B cell (primary cell): ENCODE measurements around the gene TMEM235. TPM values are rescaled to one million over a fixed set of nuclear protein-coding genes. Genes with fewer than 3 reads are reported as not detected.

Experiments
- ATAC-seq: fragments of 200-7000 bp; cut with Tn5 transposase; one replicate; pipeline ENCODE4 v1.10.0; 2021; ENCODE audit warnings: low read depth, mild to moderate bottlenecking, moderate number of reproducible peaks, moderate library complexity
- CTCF ChIA-PET: fragments of 350-600 bp; sonication (Branson Sonifier 250); formaldehyde crosslinking; loops from one replicate; lab custom pipeline; 2021; ENCODE audit warnings: antibody characterized with exemption, inconsistent platforms; lab: Charles Lee
- POLR2A ChIA-PET: fragments of 350-600 bp; sonication (Branson Sonifier 250); formaldehyde crosslinking; loops from one replicate; lab custom pipeline; 2021; ENCODE audit warnings: antibody characterized with exemption; lab: Charles Lee
- DNase-seq: peaks from one replicate; pipeline ENCODE4 v3.0.0; 2013
- H2AFZ ChIP-seq: 2 replicates; pipeline ENCODE4 v1.6.1; 2012; ENCODE audit warnings: mild to moderate bottlenecking, low read depth, low read length; ENCODE audit not compliant: insufficient read depth, poor library complexity, severe bottlenecking
- H3K27ac ChIP-seq, 2 donors: 1 replicate in 1 of 2; 2 replicates in 1 of 2; pipeline ENCODE4 v1.5.1; 2012 to 2013; ENCODE audit warnings: low read length in 2 of 2, mild to moderate bottlenecking in 2 of 2, moderate library complexity in 1 of 2
- H3K27me3 ChIP-seq, 4 experiments: fragments of 200-600 bp in 1 of 4; sonication (generic) in 1 of 4; replicated peaks in 1 of 4; 1 replicate in 2 of 4; 2 replicates in 2 of 4; pipeline versions ENCODE4 v1.6.1 to v1.7.0; 2013 to 2016; ENCODE audit warnings: low read length in 3 of 4, mild to moderate bottlenecking in 2 of 4, mixed read lengths in 1 of 4, moderate library complexity in 1 of 4; ENCODE audit not compliant: insufficient read depth in 4 of 4, control insufficient read depth in 3 of 4; ENCODE audit errors: control extremely low read depth in 1 of 4
- H3K36me3 ChIP-seq, 2 experiments: replicated peaks in 1 of 2; 1 replicate in 1 of 2; 2 replicates in 1 of 2; pipeline versions ENCODE4 v1.6.1 to v1.7.1; 2013; ENCODE audit warnings: low read length in 1 of 2; ENCODE audit not compliant: insufficient read depth in 2 of 2, control insufficient read depth in 1 of 2; ENCODE audit errors: control extremely low read depth in 1 of 2, extremely low read depth in 1 of 2
- H3K4me1 ChIP-seq, 2 donors: fragments of 200-600 bp in 1 of 2; sonication (generic) in 1 of 2; 1 replicate in 1 of 2; 2 replicates in 1 of 2; pipeline versions ENCODE4 v1.5.1 to v1.6.1; 2013 to 2017; ENCODE audit warnings: low read length in 2 of 2; ENCODE audit not compliant: control insufficient read depth in 2 of 2, insufficient read depth in 2 of 2
- H3K4me2 ChIP-seq: replicated peaks from 2 replicates; pipeline ENCODE3; 2012; ENCODE audit warnings: mild to moderate bottlenecking, low read depth, low read length; ENCODE audit not compliant: poor library complexity, severe bottlenecking
- H3K4me3 ChIP-seq, 5 experiments: fragments of 200-600 bp in 1 of 5; sonication (generic) in 1 of 5; 1 replicate in 3 of 5; 2 replicates in 2 of 5; pipeline versions ENCODE4 v1.5.1 to v1.7.0; 2011 to 2016; ENCODE audit warnings: low read length in 4 of 5, mild to moderate bottlenecking in 4 of 5, low read depth in 2 of 5, control low read depth in 1 of 5, moderate library complexity in 1 of 5; ENCODE audit not compliant: insufficient read depth in 1 of 5; ENCODE audit errors: control extremely low read depth in 1 of 5, extremely low read depth in 1 of 5
- H3K79me2 ChIP-seq: fragments of 200-600 bp; sonication (generic); one replicate; pipeline ENCODE4 v1.6.0; 2016; ENCODE audit warnings: low read length; ENCODE audit not compliant: control insufficient read depth, insufficient read depth
- H3K9ac ChIP-seq: fragments of 200-600 bp; sonication (generic); 2 replicates; pipeline ENCODE4 v1.6.1; 2017; ENCODE audit warnings: mild to moderate bottlenecking, low read length, moderate library complexity
- H3K9me3 ChIP-seq, 3 donors: one replicate each; pipeline versions ENCODE4 v1.6.1 to v1.7.1; 2013; ENCODE audit warnings: low read length in 2 of 3; ENCODE audit not compliant: control insufficient read depth in 2 of 3, insufficient read depth in 1 of 3; ENCODE audit errors: control extremely low read depth in 1 of 3
- H4K20me1 ChIP-seq: 2 replicates; pipeline ENCODE4 v1.6.0; 2012; ENCODE audit warnings: mild to moderate bottlenecking, low read length; ENCODE audit not compliant: insufficient read depth, control insufficient read depth, poor library complexity, severe bottlenecking
- H3K27ac Mint-ChIP-seq: one replicate; pipeline ENCODE4 v1.8.0; 2021; ENCODE audit warnings: mixed read lengths
- H3K27me3 Mint-ChIP-seq: one replicate; pipeline ENCODE4 v1.8.0; 2021; ENCODE audit warnings: mixed read lengths
- H3K4me1 Mint-ChIP-seq: one replicate; pipeline ENCODE4 v1.8.0; 2021; ENCODE audit warnings: mixed read lengths
- H3K4me3 Mint-ChIP-seq: one replicate; pipeline ENCODE4 v1.8.0; 2021; ENCODE audit warnings: mixed read lengths
- H3K9me3 Mint-ChIP-seq: one replicate; pipeline ENCODE4 v1.8.0; 2022; ENCODE audit warnings: mixed read lengths; ENCODE audit not compliant: insufficient read depth
- EZH2 ChIP-seq: IDR thresholded peaks from 2 replicates; pipeline ENCODE4 v1.6.1; 2012; ENCODE audit warnings: borderline replicate concordance, low read depth, mild to moderate bottlenecking, moderate library complexity, low read length; ENCODE audit not compliant: insufficient read depth, poor library complexity, severe bottlenecking
- WGBS: methylation state at CpG from one replicate; pipeline ENCODE4 v1.1.5; 2013; ENCODE audit warnings: missing lambda C conversion rate; ENCODE audit not compliant: insufficient coverage; 5-methylcytosine and 5-hydroxymethylcytosine counted together
- intact Hi-C: fragments of 100-400 bp; cut with micrococcal nuclease; formaldehyde crosslinking; loops from one replicate; pipeline ENCODE4 v1.10.0; 2022
- polyA plus RNA-seq: library from polyadenylated mRNA; depleted of rRNA; stranded (reverse); fragments of >200 nt; gene quantifications from 2 replicates; pipeline ENCODE4 v1.2.3, GENCODE V29; 2012
- total RNA-seq, 2 donors: library from RNA; stranded (reverse); fragments of 120-200 nt in 1 of 2; gene quantifications; 1 replicate in 1 of 2; 2 replicates in 1 of 2; pipeline versions ENCODE4 v1.2.3 to v1.2.4, GENCODE V29; 2013 to 2022
- TF ChIP-seq, protein P1 (sequence below): fragments of 200-600 bp; IDR thresholded peaks from one replicate; pipeline ENCODE4 v1.8.0; 2022; ENCODE audit warnings: antibody characterized with exemption, mild to moderate bottlenecking

TMEM235 gene
- total and polyA plus RNA-seq, 2 donors (not counting 1 experiment from before 2014, with no cell fraction given) = not detected

DNA sequence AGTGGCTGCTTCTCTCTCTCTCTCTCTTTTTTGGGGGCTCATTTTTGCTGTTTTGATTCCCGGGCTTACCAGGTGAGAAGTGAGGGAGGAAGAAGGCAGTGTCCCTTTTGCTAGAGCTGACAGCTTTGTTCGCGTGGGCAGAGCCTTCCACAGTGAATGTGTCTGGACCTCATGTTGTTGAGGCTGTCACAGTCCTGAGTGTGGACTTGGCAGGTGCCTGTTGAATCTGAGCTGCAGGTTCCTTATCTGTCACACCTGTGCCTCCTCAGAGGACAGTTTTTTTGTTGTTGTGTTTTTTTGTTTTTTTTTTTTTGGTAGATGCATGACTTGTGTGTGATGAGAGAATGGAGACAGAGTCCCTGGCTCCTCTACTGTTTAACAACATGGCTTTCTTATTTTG lies 7.7 kb upstream of the TMEM235 start:
- CTCF ChIA-PET = interaction anchor here (1.3 to 1.5 kb wide), 2 partner anchors 19 to 66 kb away, joined by 3 read pairs; no protein-coding TSS in a partner anchor

More for the DNA sequence above, 7.7 kb upstream of the TMEM235 start:
- Histone ChIP-seq H3K9me3 (peaks cover 0 to 7% (median 0%) of the 10 kb centered on the region in 3 donors), H3K4me2 (no peak overlapping the region), H3K27ac (no peak overlapping the region), H3K79me2 (no peaks in the 10 kb centered on the region), H3K4me3 (no peak overlapping the region), H2AFZ (no peak overlapping the region), H3K36me3 (no peaks in the 10 kb centered on the region), H3K4me1 (peaks cover 5 to 8% of the 10 kb centered on the region in 2 donors), H4K20me1 (no peaks in the 10 kb centered on the region), H3K27me3 (peaks cover 0 to 25% (median 7%) of the 10 kb centered on the region in 4 experiments), H3K9ac (no peak overlapping the region)
- peaks cover 4% of the 10 kb centered on the region for H3K27me3 Mint-ChIP-seq
- POLR2A ChIA-PET = no interaction called here
- TF ChIP-seq, protein P1, sequence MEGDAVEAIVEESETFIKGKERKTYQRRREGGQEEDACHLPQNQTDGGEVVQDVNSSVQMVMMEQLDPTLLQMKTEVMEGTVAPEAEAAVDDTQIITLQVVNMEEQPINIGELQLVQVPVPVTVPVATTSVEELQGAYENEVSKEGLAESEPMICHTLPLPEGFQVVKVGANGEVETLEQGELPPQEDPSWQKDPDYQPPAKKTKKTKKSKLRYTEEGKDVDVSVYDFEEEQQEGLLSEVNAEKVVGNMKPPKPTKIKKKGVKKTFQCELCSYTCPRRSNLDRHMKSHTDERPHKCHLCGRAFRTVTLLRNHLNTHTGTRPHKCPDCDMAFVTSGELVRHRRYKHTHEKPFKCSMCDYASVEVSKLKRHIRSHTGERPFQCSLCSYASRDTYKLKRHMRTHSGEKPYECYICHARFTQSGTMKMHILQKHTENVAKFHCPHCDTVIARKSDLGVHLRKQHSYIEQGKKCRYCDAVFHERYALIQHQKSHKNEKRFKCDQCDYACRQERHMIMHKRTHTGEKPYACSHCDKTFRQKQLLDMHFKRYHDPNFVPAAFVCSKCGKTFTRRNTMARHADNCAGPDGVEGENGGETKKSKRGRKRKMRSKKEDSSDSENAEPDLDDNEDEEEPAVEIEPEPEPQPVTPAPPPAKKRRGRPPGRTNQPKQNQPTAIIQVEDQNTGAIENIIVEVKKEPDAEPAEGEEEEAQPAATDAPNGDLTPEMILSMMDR = no peak
- TF ChIP-seq EZH2 = no peak
- intact Hi-C loops = no loop called here
- ATAC-seq (no peak), DNase-seq (no peak)
- H3K27ac Mint-ChIP-seq = no peak overlapping the region
- 100% methylated on average over 2 of the region's 3 CpGs for WGBS
- H3K4me1 Mint-ChIP-seq = no peaks in the 10 kb centered on the region
- H3K4me3 Mint-ChIP-seq = no peak overlapping the region
- H3K9me3 Mint-ChIP-seq = no peaks in the 10 kb centered on the region
